8988T (cell line): ENCODE results near the gene LHX8.
"Not testable (repeated sequence)": the region's sequence is repeated elsewhere in the genome, so short reads cannot be mapped to it uniquely, and the experiment has no call there.

Experiments used
- DNase-seq: peaks from one replicate; pipeline ENCODE4 v3.0.0; 2011

The LHX8 gene

DNA sequence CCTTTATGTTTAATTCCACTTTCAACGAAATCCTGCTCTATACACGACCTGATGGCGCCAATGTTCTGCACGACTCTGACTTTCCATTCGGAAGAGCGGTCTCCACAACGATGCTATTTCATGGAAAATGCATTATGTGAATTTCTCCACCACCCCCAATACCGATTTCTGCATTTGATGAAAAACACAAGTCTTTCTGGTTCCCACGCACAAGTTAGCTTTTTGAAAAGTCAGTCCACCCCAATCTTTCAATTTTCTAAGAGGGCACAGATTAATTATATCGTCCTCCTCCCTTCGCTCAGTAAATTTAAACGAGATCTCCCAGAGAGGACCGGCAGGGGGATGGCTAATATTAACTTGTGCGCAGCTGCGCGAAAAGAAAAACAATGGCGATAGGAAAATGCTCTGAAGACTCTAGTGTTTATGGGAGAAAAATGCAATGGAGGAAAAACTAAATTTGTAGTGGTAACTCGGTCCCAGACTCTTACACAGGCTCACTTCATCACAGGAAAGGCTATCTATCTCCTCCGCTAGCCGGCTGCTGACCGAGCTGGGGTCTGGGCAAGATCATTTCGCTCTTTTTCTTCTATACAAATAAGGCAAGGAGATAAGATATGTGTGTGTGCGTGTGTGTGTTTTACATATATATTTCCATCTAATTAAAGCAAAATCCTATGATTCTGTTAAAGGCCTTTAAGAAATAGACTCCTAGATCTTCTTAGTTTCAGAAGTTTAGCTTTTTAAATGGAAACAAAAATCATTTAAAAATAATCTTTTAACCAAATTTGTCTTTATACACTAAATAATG lies 1.2 kb upstream of the LHX8 start:
- DNase-seq = no peak

DNA sequence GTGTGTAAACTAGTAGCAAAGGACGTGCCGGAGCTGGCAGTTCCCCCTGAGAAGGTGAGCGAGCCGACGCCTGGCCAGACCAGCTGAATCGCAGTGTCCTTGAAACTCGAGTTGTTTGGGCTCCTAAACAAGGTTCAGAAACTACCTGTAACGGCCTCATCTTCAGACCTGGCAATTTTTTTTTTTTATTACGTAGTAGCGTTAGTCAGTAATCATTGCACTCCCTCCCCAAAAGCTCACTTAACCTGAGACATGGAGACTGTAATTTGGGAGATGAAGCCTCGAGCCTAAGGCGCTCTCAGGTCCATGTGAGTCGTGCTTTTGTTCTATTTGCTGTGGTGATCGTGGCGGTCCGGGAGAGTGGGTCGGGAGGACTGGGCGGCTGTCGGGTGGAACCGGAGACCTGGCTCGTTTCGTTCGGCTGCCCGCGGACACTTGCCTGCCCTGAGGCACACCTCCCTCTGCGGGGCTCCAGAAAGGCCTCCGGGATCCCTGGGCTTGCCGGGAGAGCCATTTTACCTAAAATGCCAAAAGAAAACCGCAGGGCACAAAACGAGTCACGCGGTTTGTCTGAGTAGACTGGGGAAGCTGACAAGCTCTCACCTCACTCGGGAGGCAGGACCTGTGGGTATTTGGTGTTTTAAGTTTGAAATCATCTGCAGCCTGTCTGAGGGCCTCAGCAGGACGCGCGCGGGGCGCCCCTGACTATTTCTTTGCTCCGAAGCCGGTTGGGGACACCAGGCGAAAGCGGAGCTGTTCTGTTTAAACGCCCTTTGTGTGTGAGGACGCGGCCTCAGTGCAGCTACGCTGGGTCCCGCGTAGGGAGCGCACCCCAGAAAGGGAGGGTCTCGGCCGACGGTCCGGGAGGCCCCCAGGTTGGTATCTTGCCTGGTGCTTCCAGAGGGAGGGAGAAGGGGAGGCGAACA lies 722 bp downstream of the LHX8 start:
- no peak for DNase-seq

DNA sequence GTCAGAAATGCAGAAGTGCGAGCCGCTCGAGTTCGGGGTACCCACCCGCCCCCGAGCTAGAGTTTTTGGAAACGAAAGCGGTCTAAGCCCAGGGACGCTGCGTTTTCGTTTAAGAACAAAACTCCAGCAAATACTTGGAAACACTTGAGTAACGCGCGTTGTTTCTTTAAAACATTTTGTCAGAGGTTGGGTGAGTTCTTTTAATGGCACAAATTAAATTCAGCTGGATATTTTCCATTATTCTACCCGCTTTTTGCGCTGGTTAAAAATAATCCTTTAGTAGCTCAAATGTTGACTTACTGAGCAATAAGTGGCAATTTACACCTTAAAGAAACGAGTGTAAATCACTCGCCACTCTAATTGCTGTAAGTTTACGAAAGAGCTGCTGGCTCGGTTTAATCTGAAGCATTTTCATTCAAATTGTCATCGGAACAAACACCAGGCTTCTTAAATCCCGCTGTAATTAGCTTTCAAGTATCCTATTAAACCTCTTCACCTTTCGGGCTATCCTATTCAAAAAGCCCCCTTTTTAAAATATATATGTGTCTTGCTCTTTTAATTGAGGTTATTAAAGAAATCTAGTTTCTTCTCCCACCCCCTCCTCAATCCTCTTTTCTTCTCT lies 1.5 kb downstream of the LHX8 start:
- DNase-seq = no peak

DNA sequence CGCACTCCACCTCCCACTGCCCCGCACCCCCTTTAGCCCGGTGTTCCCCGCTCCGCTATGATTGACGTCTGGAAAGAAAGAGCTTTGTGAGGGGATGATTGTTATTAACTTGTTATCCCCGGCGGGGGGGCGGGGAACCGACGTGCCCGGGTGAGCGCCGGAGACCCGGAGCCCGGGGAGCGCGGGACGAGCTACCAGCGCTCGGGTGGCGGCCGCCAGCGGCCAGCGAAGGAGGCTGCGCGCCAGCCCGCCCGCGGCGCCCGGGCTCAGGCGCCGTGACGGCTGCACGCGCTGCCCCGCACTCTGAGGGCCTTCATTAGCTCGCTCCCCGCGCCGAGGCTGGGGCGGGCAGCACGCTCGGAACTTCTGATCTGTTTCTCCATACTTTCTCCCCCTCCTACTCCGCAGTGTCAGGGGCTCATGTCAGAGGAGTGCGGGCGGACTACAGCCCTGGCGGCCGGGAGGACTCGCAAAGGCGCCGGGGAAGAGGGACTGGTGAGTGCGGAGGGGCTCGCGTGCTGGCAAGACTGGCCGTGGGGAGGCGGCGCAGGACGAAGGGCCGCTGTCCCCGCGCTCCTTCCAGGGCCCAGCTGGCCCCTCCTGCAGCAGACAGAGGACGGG lies 2.1 kb downstream of the LHX8 start:
- DNase-seq = no peak

DNA sequence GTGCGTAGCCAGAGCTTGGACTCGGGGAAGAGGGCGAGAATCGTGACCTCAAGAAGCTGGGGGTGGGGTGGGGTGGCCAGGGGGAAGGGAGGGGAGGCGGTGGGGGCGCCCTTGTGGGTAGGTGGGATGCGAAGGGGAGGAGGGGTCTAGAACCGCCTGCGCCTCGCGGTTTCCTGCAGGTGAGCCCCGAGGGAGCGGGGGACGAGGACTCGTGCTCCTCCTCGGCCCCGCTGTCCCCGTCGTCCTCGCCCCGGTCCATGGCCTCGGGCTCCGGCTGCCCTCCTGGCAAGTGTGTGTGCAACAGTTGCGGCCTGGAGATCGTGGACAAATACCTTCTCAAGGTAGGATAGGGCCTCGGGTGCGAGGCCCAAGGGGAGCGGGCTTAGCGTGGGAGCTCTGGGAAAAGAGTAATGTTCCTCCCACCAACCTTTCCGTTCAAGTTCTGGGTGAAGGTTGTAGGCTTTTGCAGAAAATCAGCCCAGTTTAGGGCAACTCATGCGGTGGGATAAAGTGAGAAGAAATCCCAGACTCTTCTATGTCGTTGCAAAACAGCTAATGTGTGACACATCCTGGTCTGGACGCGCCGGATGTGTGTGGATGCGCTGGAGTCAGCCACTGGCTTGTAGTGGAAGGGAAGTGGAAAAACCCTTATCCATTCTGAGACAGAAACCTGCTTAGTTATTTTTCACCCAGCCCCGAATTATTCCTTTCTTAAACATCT lies 2.9 kb downstream of the LHX8 start:
- DNase-seq = no peak

DNA sequence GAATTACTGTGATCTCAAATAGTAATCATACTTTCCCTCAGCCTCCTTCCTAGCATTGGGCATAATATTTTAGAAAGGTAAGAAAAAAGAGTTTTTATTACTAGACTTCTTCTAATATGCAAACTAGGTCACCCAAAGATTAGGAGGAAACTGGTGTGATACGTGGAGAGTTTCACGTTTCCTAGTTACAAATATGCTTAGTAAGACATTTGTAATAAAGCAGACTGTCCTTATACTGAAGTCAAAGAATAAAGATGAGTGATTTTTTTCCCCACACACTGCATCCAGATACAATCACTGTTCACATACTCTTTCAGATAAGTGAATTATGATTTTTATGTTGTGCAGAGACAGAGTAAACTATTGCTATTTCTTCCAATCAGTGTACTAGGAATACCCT lies 17.9 kb downstream of the LHX8 start:
- DNase-seq = no peak

DNA sequence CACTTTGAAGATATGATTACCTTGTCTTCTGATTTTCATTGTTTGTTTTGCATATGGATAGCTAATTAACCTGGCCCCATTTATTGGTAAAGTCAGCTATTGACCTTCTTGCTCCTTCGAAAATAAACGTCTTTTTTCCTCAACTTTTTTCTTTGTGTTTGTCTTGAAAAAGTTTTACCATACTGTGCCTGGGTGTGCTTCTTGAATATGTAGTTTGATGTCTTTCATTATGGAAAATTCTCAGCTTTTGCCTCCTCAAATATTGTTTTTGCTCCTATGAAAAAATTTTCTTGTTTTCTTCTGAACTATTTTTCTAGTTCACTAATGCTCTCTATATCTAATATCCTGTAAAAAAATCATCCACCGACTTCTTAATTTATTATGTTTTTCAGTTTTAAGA lies 25.0 kb downstream of the LHX8 start:
- DNase-seq = no peak

DNA sequence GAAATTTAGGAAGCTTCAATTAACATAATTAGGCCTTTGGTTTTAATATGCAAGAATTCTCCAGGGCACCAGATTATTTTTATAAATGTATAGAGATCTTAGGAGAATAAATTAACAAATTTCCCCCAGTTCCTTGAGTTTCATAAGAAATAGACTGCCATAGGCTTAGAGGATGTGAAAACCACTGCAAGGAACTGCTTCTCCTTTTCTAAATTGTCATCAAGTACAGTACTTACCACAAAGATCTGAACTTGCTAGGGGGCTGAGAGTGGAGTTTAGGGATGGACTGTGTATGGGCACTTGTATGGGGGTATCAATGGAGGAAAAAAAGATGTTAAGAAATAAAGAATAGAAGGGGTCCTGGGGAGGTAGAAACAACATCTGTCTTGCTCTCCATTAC lies 31.1 kb downstream of the LHX8 start:
- no peak for DNase-seq

DNA sequence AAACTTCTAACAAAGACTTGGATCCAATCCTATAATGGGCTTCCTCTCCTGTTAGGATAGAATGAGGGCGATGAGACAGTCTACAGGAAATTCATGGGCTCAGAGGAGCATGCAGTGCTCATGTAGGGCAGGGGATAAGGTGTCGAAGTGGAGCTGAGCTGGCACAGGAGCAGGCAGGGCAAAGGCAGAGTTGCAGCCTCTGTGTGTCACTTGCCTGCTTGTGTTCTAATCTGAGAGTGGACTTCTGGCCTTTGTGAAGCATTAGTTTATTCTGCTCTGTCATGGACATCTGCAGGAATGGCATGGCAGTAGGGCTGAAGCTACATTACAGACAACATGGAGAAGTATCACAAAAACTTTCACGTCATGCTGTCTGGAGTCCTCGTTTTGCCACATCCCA lies 32.6 kb downstream of the LHX8 start:
- no peak for DNase-seq

DNA sequence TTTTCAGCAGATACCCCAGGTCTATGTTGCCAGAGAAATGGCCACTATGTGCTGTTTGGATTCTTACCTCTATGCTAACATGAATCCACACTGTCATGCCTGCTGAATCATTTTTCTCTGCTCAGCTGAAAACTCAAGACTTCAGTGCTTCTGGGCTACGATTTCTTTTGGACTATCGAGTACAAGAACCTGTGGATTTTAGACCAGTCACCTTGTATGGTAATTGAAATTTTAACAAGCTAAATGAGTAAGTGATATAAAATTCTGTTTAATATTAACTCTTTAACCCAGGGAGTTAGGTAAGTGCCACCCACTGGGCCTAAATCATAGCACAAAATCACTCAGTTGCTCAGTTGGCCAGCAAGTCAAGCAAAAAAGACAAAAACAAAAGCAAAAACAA lies 35.8 kb downstream of the LHX8 start:
- DNase-seq = no peak

DNA sequence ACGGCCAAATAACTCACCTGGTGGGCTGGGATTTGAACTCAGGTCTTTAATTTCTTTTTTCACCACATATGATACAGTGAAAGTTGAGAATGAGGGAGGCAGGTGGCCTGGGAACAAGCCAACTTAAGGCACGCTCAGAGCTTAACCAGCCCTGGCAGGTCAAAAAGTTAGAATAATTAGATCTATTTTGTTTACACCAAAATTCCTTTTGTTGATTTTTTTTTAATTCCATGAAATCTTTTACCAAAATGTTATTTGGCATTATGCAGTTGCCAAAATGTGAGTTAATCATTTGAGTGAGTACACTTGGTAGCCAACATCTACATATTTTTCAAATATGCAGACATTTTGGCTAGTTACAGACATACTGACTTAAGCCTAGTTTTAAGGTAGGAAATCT lies 36.8 kb downstream of the LHX8 start:
- DNase-seq = no peak

DNA sequence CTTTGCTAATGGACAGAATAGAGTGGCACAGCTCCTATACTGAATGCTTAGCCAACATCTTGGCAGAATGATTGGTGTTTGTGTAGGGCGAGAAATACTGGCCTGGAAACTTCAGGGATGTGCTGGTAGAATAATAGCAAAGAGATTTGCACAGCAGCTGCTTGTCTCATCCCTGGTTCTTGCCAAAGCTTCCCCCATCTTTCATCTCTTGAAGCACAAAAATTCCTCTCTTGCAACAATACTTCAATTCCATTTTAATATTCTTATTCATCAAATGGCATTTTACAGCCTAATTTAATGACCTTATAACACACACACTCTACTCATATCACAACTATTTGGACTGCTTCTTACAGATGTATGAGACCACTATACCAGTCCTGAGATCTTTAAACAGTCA lies 37.7 kb downstream of the LHX8 start:
- no peak for DNase-seq

DNA sequence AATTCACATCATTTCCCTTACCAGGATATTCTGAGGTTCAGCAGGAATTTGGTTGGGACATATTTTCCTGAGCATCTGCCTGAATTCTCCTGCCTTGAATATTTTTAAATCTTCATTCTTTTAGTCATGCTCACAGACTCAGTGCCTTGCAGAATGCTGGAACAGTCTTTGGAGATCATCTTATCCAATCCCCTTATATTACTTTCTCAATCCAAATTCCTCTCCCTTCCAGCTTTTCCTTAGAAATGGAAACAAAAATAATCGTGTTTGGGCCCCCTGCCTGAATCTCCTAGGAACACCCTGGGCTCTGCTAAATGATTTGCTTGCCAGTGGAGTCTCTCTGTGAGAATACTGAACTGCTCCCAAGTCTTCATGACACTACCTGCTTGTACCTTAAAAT lies 38.4 kb downstream of the LHX8 start:
- DNase-seq = no peak

DNA sequence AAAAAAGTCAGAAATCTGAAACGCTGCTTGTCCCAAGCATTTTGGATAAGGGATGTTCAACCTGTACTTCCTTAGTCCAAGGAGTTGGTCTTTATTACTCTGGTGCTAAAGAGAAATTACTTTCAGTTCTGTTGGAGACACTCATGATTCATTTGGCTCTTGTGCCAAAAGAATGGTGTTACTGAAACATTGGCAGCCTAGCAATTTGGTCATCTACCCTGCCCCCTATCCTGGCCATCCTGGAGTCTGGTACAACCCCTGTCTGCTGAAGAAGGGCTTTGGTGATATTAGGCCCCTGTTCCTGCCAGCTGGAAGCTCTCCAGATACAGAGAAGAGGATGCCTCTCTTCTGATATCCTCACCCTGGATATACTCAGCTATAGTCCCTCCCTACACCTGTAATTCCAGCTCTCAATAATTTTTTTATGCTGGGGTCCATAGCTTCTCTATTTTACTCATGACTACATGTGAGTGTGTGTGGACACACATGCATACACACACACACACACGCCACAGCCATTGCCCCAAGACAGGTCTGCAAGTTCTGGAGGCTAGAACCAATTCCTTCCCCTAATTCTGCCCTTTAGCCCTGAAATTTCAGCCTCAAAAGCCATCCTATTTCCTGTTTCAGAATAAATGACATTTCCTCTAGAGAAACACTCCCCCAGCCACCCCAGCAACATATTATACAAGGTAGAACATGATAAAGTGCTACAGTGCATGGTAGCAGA lies 40.0 kb downstream of the LHX8 start:
- DNase-seq = no peak

DNA sequence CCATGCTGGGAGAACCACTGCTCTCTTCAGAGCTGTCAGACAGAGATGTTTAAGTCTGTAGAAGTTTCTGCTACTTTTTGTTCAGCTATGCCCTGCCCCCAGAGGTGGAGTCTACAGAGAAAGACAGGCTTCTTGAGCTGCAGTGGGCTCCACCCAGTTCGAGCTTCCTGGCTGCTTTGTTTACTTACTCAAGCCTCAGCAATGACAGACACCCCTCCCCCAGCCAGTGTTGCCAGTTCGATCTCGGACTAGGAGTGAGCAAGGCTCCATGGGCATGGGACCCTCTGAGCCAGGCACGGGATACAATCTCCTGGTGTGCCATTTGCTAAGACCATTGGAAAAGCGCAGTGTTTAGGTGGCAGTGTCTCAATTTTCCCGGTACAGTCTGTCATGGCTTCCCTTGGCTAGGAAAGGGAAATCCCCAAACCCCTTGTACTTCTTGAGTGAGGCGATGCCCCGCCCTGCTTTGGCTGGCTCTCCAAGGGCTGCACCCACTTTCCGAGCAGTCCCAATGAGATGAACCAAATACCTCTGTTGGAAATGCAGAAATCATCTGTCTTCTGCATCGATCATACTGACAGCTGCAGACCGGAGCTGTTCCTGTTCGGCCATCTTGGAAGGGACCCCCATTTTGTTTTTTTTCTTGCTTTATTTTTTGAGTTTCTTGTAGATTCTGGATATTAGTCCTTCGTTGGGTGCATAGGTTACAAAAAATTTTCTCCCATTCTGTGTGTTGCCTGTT lies 47.2 kb downstream of the LHX8 start:
- not testable (repeated sequence) for DNase-seq

DNA sequence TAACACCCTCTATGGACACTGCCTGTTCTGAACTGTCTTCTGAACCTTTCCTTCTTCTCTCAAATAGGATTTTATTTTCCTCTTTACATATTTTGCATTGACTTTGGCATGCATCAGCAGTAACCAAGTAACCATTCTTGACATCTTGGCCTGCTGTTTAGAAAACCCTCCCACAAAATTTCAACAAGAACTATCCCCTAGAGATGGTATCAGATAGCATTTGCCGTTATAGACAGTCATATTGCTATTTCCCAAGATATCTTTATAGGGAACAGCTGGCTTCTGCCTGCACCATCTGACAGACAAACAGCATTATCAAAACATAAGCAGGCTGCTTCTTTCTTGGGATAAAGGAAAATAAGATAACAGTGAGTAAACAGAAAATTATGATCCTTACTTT lies 54.7 kb downstream of the LHX8 start:
- DNase-seq = no peak

DNA sequence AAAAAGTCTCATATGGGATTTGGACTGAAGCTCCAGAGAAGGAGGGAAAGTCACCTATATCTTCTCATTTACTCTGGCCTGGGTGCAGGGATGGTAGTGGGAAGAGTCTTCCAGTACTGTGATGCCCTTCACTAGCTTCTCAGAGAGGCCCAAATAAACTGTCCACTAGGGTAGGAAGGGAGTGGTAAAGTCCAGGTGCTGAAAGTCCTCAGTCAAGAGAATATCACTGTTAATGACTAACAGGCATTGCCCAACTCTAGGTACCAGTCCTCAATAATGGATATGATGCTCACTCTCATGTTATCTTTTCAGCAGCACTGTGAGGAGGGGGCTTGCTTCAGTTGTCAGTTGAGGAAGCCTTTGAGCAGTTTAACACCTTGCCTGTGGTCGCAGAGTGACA lies 64.0 kb downstream of the LHX8 start:
- no peak for DNase-seq

DNA sequence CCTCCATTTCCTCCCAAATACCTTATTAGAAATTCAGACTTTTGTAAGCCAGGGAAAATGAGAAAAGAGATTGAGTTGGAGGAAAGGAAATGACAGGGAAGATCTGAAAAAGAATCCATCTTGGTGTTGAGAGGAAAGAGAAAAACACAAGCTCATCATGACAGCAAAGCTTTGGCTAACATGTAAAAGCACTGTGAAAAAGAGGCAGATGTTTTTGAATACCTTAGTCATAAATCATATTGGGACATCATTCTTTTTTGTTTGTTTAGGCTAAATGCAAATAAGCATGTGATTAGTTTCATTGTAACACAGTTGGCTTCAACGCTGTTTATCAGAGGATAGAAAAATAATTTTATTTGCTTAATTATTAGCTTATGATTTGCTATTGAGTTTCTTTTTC lies 64.6 kb downstream of the LHX8 start:
- DNase-seq = no peak

DNA sequence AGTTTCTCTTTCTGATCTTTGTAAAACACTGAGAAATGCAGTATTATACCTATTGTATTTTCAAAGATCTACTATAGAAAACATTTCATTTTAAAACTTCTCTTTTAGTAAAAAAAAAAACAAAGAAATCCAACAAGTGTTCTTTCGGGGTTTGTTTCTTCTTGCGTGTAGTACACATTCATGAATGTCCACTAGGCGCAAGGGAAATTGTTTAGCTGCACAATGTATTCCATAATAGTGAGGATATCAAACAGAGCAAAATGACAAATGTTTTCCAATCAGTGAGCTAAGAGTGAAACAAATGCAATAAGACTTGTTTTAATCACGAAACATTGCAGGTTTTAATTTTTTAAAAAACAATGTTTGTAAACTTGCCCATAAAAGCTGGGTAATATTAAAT lies 68.6 kb downstream of the LHX8 start:
- no peak for DNase-seq

DNA sequence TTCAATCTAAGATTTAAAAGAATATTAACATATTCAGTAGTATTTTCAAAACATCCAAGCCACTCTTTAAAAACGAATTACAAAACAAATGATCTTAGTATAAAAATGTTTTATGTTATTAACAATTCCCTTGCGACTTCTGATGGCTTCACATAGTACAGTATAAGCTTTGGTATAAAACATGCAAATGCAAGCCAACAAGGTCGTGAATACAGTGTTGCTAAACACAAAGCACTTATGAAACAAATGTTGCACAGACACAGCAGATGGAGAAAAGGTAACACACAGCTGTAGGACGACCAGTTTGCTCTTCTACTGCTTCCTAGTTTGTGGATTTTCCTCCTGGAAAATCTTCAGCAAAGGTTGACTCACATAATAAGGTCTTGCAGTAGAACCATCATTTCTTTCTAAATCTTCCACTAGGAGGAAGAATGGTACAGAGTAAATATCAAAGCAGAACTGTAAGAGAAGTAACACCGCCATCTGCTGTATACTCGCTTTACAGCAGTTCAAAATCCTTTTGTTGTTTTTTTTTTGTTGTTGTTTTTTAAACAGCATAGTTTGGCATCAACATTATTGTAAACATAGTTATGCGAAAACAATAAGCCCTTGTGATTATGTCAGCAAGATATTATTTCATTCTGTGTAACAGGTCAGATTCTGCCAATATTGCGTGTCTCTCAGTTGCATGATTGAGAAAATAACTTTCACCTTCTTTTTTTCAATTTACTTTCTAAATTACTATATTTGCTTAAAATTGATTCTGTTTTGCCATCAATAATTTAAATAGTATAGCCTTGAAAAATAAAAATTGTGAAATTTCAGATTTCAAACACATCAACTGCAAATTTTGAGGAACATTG lies 69.5 kb downstream of the LHX8 start:
- peak; percentile 14 for DNase-seq
